GM21526 (cell line): Measurements from ENCODE around the gene RAB40B.

Source experiments
- ATAC-seq: cut with Tn5 transposase; IDR thresholded peaks from one replicate; pipeline ENCODE4 v1.9.1; 2021; ENCODE audit warnings: moderate library complexity; ENCODE audit not compliant: unreplicated experiment, low FRiP score

RAB40B gene

GRCh38 chr17:82627405-82627804 lies 71.1 kb downstream of the RAB40B start:
- ATAC-seq: no peak

GRCh38 chr17:82623707-82624106 lies 74.8 kb downstream of the RAB40B start:
- ATAC-seq: no peak

GRCh38 chr17:82619641-82620040 lies 78.9 kb downstream of the RAB40B start:
- no peak for ATAC-seq

- ATAC-seq: no peak
These were observed 79.3 kb downstream of the RAB40B start for GRCh38 chr17:82619211-82619610.

- ATAC-seq: no peak
These were observed 82.3 kb downstream of the RAB40B start for GRCh38 chr17:82616021-82616711.

GRCh38 chr17:82615084-82616020 lies 83.1 kb downstream of the RAB40B start:
- no peak for ATAC-seq

- ATAC-seq: no peak
These were observed 84.3 kb downstream of the RAB40B start for GRCh38 chr17:82614095-82614631.

GRCh38 chr17:82613283-82614094 lies 85.0 kb downstream of the RAB40B start:
- ATAC-seq: no peak

- ATAC-seq: no peak
These were observed 87.1 kb downstream of the RAB40B start for GRCh38 chr17:82611140-82612058.

GRCh38 chr17:82609655-82610054 lies 88.8 kb downstream of the RAB40B start:
- no peak for ATAC-seq

GRCh38 chr17:82608816-82609215 lies 89.7 kb downstream of the RAB40B start:
- no peak for ATAC-seq

- no peak for ATAC-seq
These were observed 92.4 kb downstream of the RAB40B start for GRCh38 chr17:82605939-82606600.
